Endothelial cell of umbilical vein (primary cell): Measurements from ENCODE around the gene SP2. TPM values are rescaled to one million over a fixed set of nuclear protein-coding genes. Genes with fewer than 3 reads are reported as not detected.

Experiments
- BruUV-seq: library from RNA; stranded (reverse); fragments of 400-500 nt; replicated peaks from 2 replicates; lab custom pipeline; 2021; lab: Mats Ljungman, UMichigan
- CTCF ChIA-PET: fragments of 300-600, 350-600 bp; sonication (Branson Sonifier 250); formaldehyde crosslinking; loops from one replicate; lab custom pipeline; 2021; ENCODE audit warnings: antibody characterized with exemption, inconsistent platforms; lab: Charles Lee
- POLR2A ChIA-PET: fragments of 300-600, 350-600 bp; sonication (Branson Sonifier 250); formaldehyde crosslinking; loops from one replicate; lab custom pipeline; 2021; ENCODE audit warnings: antibody characterized with exemption, inconsistent platforms; lab: Charles Lee
- DNase-seq: peaks from one replicate; pipeline ENCODE4 v3.0.0-alpha.2; 2011; ENCODE audit warnings: low read depth, low spot score
- FAIRE-seq: peaks from 2 replicates; lab custom pipeline; 2011; peaks lifted over from hg19 to GRCh38; lab: Jason Lieb, UNC
- H2AFZ ChIP-seq: 2 replicates; pipeline ENCODE4 v1.6.0; 2012; ENCODE audit warnings: low read depth, low read length, control low read depth, inconsistent platforms
- H3K27ac ChIP-seq: 2 replicates; pipeline ENCODE4 v1.5.1; 2011; ENCODE audit warnings: low read depth, mild to moderate bottlenecking, control low read depth, low read length, moderate library complexity; ENCODE audit not compliant: insufficient read depth
- H3K27me3 ChIP-seq, 2 experiments: 2 replicates each; pipeline versions ENCODE4 v1.6.0 to v1.6.1; 2011; ENCODE audit warnings: low read length in 2 of 2, mixed read lengths in 1 of 2; ENCODE audit not compliant: control insufficient read depth in 2 of 2, insufficient read depth in 2 of 2
- H3K36me3 ChIP-seq, 2 experiments: 2 replicates in 1 of 2; 3 replicates in 1 of 2; pipeline ENCODE4 v1.5.1; 2011; ENCODE audit warnings: low read length in 2 of 2, mild to moderate bottlenecking in 1 of 2, moderate library complexity in 1 of 2; ENCODE audit not compliant: control insufficient read depth in 2 of 2, insufficient read depth in 2 of 2; ENCODE audit errors: extremely low read depth in 1 of 2
- H3K4me1 ChIP-seq: 3 replicates; pipeline ENCODE4 v1.5.1; 2011; ENCODE audit warnings: mild to moderate bottlenecking, low read length; ENCODE audit not compliant: control insufficient read depth, insufficient read depth; ENCODE audit errors: extremely low read depth
- H3K4me2 ChIP-seq: 2 replicates; pipeline ENCODE4 v1.6.1; 2011; ENCODE audit warnings: low read length, control low read depth, mixed read lengths; ENCODE audit not compliant: insufficient read depth
- H3K4me3 ChIP-seq, 3 experiments: fragments of 200-600 bp in 1 of 3; sonication (generic), shearing (Covaris generic) in 1 of 3; replicated peaks in 1 of 3; 2 replicates each; pipeline ENCODE4 v1.5.1; 2011 to 2016; ENCODE audit warnings: control low read depth in 3 of 3, low read length in 3 of 3, mild to moderate bottlenecking in 2 of 3, inconsistent platforms in 1 of 3, low read depth in 1 of 3, moderate library complexity in 1 of 3; ENCODE audit not compliant: insufficient read depth in 1 of 3
- H3K79me2 ChIP-seq: 2 replicates; pipeline ENCODE4 v1.6.0; 2012; ENCODE audit warnings: low read length, inconsistent platforms; ENCODE audit not compliant: control insufficient read depth, insufficient read depth
- H3K9ac ChIP-seq: replicated peaks from 2 replicates; pipeline ENCODE3; 2011; ENCODE audit warnings: low read length, control low read depth; ENCODE audit not compliant: insufficient read depth; ENCODE audit errors: extremely low read depth
- H3K9me1 ChIP-seq: replicated peaks from 3 replicates; pipeline ENCODE4 v1.6.0; 2011; ENCODE audit warnings: mild to moderate bottlenecking, low read length; ENCODE audit not compliant: control insufficient read depth, insufficient read depth; ENCODE audit errors: extremely low read depth
- H3K9me3 ChIP-seq: replicated peaks from 2 replicates; pipeline ENCODE4 v1.5.1; 2012; ENCODE audit warnings: low read length, inconsistent platforms; ENCODE audit not compliant: control insufficient read depth, insufficient read depth
- H4K20me1 ChIP-seq: replicated peaks from 2 replicates; pipeline ENCODE3; 2011; ENCODE audit warnings: mild to moderate bottlenecking, low read length; ENCODE audit not compliant: control insufficient read depth, insufficient read depth; ENCODE audit errors: extremely low read depth
- CTCF ChIP-seq, 2 donors: IDR thresholded peaks; 1 replicate in 1 of 2; 2 replicates in 1 of 2; pipeline ENCODE4 v1.5.1; 2011; ENCODE audit warnings: low read length in 2 of 2, mild to moderate bottlenecking in 2 of 2, moderate library complexity in 2 of 2, control low read depth in 1 of 2, inconsistent platforms in 1 of 2, low read depth in 1 of 2; ENCODE audit not compliant: insufficient read depth in 1 of 2; ENCODE audit errors: extremely low read depth in 1 of 2
- EZH2 ChIP-seq: IDR thresholded peaks from 2 replicates; pipeline ENCODE4 v1.6.1; 2012; ENCODE audit warnings: borderline replicate concordance, low read depth, mild to moderate bottlenecking, moderate library complexity, low read length, inconsistent platforms; ENCODE audit not compliant: severe bottlenecking
- FOS ChIP-seq: IDR thresholded peaks from 2 replicates; pipeline ENCODE4 v1.6.1; 2011; ENCODE audit warnings: mild to moderate bottlenecking, low read length, moderate library complexity, borderline replicate concordance; ENCODE audit not compliant: insufficient read depth
- GATA2 ChIP-seq: IDR thresholded peaks from 2 replicates; pipeline ENCODE4 v1.7.0; 2011; ENCODE audit warnings: low read depth, mild to moderate bottlenecking, moderate library complexity, mixed read lengths, low read length; ENCODE audit not compliant: insufficient read length, insufficient read depth
- JUN ChIP-seq: IDR thresholded peaks from 2 replicates; pipeline ENCODE4 v1.6.1; 2011; ENCODE audit warnings: borderline replicate concordance, low read depth; ENCODE audit not compliant: insufficient read length, insufficient read depth
- MAX ChIP-seq: IDR thresholded peaks from 2 replicates; pipeline ENCODE4 v1.6.1; 2011; ENCODE audit not compliant: insufficient read depth, insufficient read length
- MYC ChIP-seq: IDR thresholded peaks from one replicate; pipeline ENCODE4 v1.6.1; 2011; ENCODE audit warnings: mild to moderate bottlenecking, low read depth, low read length
- POLR2A ChIP-seq: IDR thresholded peaks from 2 replicates; pipeline ENCODE4 v1.6.1; 2012; ENCODE audit warnings: low read depth, mild to moderate bottlenecking, control low read depth, low read length
- POLR2AphosphoS5 ChIP-seq: IDR thresholded peaks from 2 replicates; pipeline ENCODE4 v1.6.1; 2012; ENCODE audit warnings: low read depth, mild to moderate bottlenecking, control low read depth, low read length, moderate library complexity; ENCODE audit not compliant: insufficient read depth
- dilution Hi-C: fragments of 300-500 bp; cut with MboI; formaldehyde crosslinking; loops from one replicate; pipeline ENCODE4 v1.15.0; 2019; ENCODE audit warnings: low sequenced_read_pairs; ENCODE audit not compliant: extremely low pct_ligation_motif_present
- intact Hi-C: fragments of 100-400 bp; cut with micrococcal nuclease; formaldehyde crosslinking; loops from one replicate; pipeline ENCODE4 v1.10.0; 2022
- polyA plus RNA-seq, 4 experiments: library from polyadenylated mRNA; depleted of rRNA in 3 of 4; stranded (reverse) in 3 of 4; unstranded in 1 of 4; fragments of >200 nt; gene quantifications; 2 replicates each; pipeline versions ENCODE4 v1.2.1 to v1.2.3, GENCODE V29; 2011 to 2012; ENCODE audit warnings: missing spikeins in 1 of 4
- total RNA-seq: library from RNA; stranded (reverse); gene quantifications from 2 replicates; pipeline ENCODE4 v1.2.3, GENCODE V29; 2021

The SP2 gene
- total and polyA plus RNA-seq, 2 donors (not counting 3 experiments of a cell fraction or from before 2014, with no cell fraction given) = 11.2 to 18.6 TPM

- no peaks in the 10 kb centered on the region for H3K79me2 ChIP-seq
- POLR2A ChIA-PET = no interaction called here
- no TSS peak for BruUV-seq
- peak overlapping the region; percentile 13 for H3K4me2 ChIP-seq
- no peaks in the 10 kb centered on the region for H3K9me1 ChIP-seq
- H3K4me1 ChIP-seq = peaks cover 7% of the 10 kb centered on the region
- H3K9me3 ChIP-seq = no peaks in the 10 kb centered on the region
- no peak overlapping the region for H3K4me3 ChIP-seq
- no peak overlapping the region for H3K27ac ChIP-seq
- CTCF ChIA-PET = interaction anchor here (1.0 to 2.2 kb wide), 7 partner anchors 7 to 41 kb away, joined by 4 to 13 read pairs (median 6); partner anchors contain the start of genes SCRN2, SP2 and SP6
- dilution Hi-C loops (no loop called here), intact Hi-C loops (no loop called here)
- H4K20me1 ChIP-seq = no peaks in the 10 kb centered on the region
- H2AFZ ChIP-seq = peak overlapping the region; percentile 71
- peak; percentile 38 for DNase-seq
- no peak overlapping the region for H3K9ac ChIP-seq
- H3K27me3 ChIP-seq = peaks cover 3 to 6% of the 10 kb centered on the region in 2 experiments
- no peak for FAIRE-seq
- H3K36me3 ChIP-seq = no peaks in the 10 kb centered on the region
- TF ChIP-seq POLR2A (no peak), EZH2 (no peak), FOS (no peak), MAX (no peak), JUN (no peak), GATA2 (no peak), POLR2AphosphoS5 (no peak), CTCF (IDR thresholded peaks at IDR 0.05; ENCODE audit: extremely low read depth in 1 of 2, insufficient read depth in 1 of 2, low read depth in 1 of 2, low read length in 2 of 2) (no peak), MYC (no peak)
Observed at GRCh38 chr17:47882247-47882646, 13.8 kb upstream of the SP2 start.
